GM12872 (cell line): Measurements from ENCODE around the gene NKTR.

Experiments used
- CTCF ChIP-seq: IDR thresholded peaks from 3 replicates; pipeline ENCODE4 v1.5.1; 2011; ENCODE audit warnings: low read depth, mild to moderate bottlenecking, low read length, moderate library complexity; ENCODE audit not compliant: insufficient read depth

Gene NKTR

GRCh38 chr3:42682301-42683070, 82.0 kb downstream of the NKTR start:
- TF ChIP-seq CTCF = no peak

GRCh38 chr3:42683875-42684598, 83.6 kb downstream of the NKTR start:
- TF ChIP-seq CTCF = no peak

DNA sequence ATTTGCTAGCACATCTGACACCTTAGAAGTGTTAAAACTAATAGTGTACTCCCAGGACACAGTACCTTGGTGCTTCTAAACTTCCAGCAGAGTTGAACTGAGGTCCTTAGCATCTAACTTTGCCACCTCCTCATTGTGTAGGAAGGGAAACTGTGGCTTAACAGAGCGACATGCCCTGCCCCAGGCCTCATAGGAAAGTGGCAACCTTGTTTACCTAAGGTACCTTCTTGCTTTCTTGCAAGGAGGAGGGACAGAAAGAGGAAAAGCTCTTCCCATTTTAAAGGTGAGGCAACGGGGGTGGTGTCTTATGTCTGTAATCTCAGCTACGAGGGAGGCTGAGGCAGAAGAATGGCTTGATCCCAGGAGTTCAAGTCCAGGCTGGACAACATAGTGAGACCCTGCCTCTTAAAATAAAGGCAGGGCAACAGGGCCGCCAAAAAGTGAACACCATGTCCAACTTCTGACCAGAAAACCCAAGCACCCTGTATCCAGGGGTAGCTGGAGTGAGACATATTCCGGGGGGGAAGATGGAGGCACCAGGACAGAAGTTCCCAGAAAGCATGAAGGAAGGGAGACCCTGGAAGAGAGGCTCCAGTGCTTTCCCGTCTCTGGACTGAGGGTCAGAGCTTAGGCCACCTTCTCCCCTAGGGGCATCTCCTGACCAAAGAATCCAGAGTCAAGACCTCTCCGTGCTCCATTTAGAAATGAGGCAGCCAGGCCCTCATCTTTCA, 84.3 kb downstream of the NKTR start:
- TF ChIP-seq CTCF = no peak

DNA sequence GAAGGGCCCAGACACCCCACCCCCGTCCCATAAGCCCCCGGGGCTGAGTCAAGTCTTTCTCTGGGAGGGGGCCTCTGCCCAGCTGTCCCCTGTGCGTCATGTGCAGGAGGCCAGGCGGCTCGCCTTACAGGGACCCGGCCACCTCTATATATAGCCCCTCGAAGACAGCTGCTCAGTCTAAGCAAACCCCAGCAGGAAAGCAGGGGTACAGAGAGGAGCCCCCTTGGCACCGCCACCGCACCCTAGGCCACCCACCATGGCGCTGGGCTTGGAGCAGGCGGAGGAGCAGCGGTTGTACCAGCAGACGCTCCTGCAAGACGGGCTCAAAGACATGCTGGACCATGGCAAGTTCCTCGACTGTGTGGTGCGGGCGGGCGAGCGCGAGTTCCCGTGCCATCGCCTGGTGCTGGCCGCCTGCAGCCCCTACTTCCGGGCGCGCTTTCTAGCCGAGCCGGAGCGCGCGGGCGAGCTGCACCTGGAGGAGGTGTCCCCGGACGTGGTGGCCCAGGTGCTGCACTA, 84.9 kb downstream of the NKTR start, which contains the start of gene KLHL40:
Gene KLHL40, plus strand, starts transcription at position 175 of the 519 bp plus-strand sequence. Its CDS starts 82 bp downstream, at position 257.
- TF ChIP-seq CTCF = no peak

GRCh38 chr3:42685891-42686820, 85.7 kb downstream of the NKTR start:
- no peak for TF ChIP-seq CTCF

DNA sequence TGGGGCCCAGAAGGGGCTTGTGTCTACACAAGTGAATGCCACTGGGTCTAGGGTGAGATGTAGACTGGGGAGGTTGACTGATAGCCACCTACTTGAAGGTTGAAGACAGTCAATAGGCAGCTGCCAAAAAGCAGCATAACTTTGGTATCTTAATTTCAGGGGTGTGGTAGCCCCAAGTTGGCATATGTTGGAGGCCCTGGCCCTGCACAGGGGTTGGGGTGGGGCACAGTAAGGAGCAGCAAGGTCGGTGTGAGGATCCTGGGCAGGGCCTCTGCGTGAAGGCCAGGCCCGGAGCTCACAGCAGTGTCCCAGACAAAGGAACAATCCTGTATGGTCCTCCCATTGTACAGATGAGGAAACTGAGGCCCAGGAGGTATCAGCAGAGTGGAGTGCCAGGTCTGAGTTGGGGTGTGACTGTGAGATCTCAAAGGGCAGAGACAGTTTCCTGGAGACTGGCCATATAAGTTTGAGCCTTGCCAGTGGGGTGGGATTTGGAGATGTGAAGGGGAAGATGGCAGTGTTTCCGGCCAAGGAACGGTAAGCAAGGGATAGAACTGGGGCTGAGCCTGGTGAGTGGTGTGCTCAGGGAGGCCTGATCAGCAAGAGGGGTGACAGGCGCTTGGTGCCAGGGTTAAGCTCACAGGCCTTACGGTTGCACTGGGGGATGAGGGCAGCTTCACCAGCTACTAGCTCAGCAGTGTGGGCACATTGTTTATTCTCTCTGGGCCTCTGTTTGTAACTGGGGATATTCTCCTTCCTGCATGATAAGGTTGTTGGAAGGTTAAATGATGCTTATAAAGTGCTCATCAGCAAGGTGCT, 86.6 kb downstream of the NKTR start:
- TF ChIP-seq CTCF = no peak
